GM19452 (cell line): ENCODE data around the gene SCT.
"Not testable (repeated sequence)": the region's sequence is repeated elsewhere in the genome, so short reads cannot be mapped to it uniquely, and the experiment has no call there.

ENCODE experiments used
- ATAC-seq: cut with Tn5 transposase; IDR thresholded peaks from one replicate; pipeline ENCODE4 v1.9.1; 2021; ENCODE audit not compliant: unreplicated experiment

Gene SCT

DNA sequence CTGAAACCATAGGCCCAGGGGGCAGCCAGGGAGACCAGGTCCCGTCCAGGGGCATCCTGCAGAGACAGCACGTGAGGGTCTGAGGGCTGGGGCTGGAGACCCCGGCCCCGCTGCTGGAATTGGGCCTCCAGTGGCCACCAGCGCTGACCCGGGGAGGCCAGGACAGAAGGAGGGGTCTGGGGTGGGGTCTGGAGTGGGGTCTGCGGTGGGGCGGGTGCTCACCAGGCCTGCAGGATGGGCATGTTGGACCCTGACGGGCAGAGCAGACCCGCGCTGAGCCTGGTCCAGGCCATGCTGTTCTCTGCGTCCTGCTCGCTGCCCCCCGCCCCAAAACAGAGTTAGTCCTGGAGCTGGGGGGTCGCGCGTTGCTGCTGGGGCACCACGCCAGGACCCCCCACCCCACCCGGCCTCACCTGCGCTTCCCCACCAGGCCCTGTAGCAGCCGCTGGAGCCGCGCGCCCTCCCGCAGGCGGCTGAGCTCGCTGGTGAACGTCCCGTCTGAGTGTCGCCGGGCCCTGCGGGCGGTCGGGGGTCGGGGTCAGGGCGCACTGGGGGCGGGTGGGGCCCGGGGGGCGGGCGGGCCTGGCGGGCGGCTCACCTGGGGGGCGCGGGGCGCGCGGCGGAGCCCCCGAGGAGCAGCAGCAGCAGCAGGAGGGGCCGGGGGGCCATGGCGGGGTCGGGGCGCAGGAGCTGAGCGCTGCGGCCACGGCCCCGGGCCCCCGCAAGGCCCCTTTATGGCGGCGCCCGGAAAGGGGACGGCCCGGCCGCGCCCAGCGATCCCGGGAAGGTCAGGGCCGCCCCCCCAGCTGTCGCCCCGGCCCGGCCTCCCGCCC is at the start of gene SCT:
SCT (minus strand) TSS at position 707 of the 833 bp plus-strand sequence; CDS start at position 669, 38 bp downstream.
- no peak for ATAC-seq

DNA sequence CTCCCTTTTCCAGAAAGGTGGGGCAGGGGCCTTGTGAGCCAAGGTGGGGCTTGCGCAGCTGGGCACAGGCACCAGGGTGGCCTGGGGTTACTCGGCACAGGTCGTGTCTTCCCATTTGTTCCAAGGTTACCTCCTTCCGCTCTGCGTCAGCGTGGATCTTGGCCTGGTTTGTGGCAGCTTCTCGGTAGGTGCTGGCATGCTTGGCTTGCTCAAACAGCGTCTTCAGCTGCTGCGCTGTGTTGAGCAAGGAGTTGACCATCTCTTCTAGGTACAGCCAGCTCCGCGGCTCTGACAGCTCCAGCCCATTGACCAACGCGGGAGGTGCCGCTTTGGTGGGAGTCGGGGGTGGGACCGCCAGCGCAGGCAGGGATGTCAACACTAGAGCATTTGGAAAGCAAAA is 47.4 kb upstream of the SCT start:
- ATAC-seq = no peak

DNA sequence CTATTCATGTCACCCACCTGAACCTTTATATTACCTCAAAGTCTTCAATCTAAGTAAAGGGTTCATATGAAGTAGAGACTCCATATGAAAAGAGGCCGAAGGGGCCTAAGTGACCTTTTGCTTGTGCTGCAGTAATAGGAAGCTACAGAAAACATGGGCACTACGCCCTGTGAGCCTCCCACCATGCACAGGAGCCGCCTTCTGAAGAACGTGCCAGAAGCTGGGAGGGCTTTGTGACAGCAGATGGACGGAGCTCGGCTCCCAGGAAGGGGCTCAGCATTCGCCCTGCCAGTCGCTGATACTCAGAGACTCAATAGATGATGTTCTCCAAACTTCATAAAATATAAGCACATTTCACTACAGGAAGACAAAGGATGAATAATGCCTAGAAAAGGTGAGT is 46.9 kb upstream of the SCT start:
- no peak for ATAC-seq

- no peak for ATAC-seq
Measured at GRCh38 chr11:665704-666281, 38.8 kb upstream of the SCT start.

DNA sequence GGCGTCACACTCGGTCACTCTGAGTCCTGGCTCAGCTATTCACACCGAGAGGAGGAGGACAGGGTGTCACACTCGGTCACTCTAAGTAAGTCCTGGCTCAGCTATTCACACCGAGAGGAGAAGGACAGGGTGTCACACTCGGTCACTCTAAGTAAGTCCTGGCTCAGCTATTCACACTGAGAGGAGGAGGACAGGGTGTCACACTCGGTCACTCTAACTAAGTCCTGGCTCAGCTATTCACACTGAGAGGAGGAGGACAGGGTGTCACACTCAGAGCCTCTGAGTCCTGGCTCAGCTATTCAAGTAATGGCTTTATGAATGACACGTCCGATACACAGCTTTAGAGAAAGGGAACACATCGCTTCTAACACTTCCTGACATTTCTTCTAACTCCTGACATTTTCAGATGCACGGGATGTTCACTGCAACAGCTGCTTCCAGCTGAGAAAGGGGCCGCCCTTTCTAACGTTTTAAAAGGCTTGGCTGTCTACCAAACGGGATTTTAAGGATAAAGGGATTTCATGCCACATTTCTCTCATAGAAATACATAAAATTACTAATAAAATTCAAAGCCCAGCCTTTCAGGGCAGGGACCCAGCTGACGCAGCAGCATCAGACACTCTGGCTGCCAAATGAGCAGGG is 38.2 kb upstream of the SCT start:
- no peak for ATAC-seq

DNA sequence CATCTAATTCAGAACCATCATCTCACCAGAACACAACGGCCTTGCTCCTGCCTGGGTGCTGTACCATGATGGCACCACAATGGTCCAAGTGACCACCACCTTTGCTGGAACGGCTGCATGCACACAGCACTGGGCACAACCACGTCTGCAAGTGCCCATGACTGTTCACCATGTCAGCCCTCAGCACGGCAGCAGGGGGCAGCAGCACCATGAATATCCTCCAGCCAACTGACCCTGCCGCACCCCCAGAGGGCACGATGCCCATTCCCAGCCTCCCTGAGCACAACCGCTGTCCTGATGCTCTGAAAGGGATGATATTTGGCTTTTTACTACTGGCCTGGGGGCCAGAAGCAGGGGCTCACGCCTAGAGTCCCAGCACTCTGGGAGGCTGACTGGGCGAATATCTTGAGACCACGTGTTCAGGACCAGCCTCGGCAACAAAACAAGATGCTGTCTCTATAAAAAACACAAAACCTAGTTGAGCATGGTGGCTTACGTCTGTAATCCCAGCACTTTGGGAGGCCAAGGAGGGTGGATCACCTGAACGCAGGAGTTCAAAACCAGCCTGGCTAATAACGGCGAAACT is 35.8 kb upstream of the SCT start:
- ATAC-seq = no peak

GRCh38 chr11:660681-661444 is 33.9 kb upstream of the SCT start:
- no peak for ATAC-seq

DNA sequence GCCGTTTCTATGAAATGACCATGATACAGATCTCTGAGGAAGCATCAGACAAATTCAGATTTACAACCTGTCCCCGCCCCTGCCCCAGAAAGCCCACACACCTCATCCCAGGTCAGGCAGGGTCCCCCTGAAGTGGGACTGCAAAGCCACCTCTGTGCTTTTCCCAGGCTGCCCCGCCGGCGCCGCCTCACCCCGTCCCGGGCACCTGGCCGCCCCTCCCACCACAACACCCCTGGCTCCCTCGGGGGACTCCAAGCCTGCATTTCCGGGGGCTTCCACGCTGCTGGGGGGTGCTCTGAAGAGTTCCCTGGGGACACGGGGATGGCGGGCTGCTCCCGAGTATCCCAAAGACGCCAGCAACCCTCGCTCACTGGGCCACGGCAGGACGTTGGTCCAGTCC is 33.3 kb upstream of the SCT start:
- no peak for ATAC-seq

DNA sequence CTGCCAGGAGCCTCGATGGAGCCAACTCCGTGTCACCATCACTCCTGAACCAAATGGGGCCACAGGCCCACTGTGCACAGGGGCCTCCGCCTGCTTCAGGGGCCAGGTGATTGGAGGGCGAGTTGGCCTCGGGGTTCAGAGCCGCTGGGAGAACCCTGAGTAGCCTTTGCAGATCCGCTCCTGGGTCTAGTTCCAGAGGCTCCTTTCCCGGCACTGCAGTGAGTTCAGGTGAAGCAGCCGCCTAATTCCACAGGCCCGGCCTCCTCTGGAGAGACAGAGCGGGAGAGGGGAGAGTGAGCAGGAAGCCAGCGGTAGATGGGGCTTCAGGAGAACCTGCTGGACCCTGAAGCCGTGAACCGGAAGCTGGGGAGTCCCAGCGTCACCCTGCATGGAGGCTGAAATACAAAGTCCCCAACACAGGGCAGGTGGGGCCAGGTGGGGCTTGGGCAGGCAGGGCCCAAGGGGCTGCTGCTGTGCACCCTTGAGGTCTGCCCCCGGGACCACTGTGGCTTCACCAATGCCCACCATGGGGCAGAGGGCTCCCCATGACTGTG is 32.6 kb upstream of the SCT start:
- ATAC-seq = no peak

DNA sequence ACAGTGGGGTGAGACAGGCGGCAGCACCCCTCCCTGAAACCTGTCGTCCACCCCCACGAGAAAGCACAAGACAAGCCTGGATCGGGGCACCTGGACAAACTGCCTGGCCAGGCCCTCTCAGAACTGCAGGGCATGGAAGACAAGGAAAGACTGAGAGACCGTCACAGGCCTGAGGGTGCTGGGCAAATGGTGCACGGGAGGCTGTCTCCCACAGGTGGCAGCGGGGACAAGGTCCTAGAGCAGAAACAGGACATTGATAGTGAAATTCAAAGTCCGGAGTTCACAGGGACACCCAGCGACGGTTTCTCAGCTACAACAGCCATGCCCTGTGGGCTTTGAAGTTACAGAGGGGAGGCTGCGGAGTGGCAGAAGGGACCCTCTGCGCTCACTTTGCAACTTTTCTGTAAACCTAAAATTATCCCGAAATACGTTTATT is 30.7 kb upstream of the SCT start:
- ATAC-seq = no peak

DNA sequence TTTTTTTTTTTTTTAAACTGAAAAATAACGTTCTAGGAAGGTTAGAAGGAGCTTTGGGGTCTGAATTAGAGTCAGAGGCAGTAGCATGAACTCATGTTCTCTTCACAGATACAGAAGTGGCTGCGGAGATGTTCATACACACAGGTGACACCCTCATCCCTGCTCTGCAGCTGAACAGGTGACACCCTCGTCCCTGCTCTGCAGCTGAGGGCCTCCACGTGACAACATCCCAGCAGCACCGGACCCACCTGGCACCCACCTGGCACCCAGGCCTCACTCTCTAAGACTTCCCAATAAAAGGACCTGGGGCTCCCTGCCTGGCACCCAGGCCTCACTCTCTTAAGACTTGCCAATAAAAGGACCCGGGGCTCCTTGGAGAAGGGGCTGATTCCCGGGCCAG is 29.9 kb upstream of the SCT start:
- ATAC-seq = no peak

- ATAC-seq = no peak
Measured at GRCh38 chr11:656426-656825, 29.4 kb upstream of the SCT start.

- no peak for ATAC-seq
Measured at GRCh38 chr11:655036-655726, 28.2 kb upstream of the SCT start.

DNA sequence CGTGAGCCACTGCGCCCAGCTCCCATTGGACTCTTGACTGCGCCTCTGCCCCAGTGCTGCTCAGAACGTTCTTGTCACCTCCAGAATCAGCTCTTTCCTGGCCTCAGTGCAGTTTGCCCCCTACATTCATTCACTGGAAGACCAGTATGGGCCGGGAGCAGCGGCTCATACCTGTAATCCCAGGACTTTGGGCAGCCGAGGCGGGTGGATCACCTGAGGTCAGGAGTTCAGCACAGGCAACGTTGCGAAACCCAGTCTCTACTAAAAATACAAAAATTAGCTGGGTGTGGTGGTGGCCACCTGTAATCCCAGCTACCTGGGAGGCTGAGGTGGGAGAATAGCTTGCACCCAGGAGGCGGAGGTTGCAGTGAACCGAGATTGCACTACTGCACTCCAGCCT is 27.5 kb upstream of the SCT start:
- not testable (repeated sequence) for ATAC-seq

- ATAC-seq = no peak
Measured at GRCh38 chr11:653837-654236, 26.9 kb upstream of the SCT start.

DNA sequence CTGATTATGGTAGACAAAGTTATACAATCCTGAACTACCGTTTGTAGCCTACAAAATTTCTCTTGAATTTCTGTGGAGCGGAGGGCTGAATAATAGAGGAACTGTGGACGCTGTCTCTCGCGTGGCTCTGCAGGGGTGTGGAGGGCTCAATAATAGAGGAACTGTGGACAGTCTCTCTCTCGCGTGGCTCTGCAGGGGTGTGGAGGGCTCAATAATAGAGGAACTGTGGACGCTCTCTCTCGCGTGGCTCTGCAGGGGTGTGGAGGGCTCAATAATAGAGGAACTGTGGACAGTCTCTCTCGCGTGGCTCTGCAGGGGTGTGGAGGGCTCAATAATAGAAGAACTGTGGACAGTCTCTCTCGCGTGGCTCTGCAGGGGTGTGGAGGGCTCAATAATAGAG is 26.2 kb upstream of the SCT start:
- not testable (repeated sequence) for ATAC-seq

DNA sequence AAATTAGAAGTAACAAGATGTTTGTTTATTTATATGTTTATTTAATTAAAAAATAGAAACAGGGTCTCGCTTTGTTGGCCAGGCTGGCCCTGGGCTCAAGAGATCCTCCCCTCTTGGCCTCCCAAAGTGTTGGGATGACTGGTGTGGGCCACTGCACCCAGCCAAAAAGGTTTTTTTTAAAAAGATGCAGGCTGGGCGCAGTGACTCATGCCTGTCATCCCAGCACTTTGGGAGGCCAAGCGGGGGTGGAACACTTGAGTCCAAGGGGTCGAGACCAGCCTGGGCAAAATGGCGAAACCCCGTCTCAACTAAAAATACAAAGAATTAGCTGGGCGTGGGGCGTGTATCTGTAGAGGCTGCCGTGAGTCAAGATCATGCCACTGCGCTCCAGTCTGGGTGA is 23.5 kb upstream of the SCT start:
- ATAC-seq = no peak

DNA sequence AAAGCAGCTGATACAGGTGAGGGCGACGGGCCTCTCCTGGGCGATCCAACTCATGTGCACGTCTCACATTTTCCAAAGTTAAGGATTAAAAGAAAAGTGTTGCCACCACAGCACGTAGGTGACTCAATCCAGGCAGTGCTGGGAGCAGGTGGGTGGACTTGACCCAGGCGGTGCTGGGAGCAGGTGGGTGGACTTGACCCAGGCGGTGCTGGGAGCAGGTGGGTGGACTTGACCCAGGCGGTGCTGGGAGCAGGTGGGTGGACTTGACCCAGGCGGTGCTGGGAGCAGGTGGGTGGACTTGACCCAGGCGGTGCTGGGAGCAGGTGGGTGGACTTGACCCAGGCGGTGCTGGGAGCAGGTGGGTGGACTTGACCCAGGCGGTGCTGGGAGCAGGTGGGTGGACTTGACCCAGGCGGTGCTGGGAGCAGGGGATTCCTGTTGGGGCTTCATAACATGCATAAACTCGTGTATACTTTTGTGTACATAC is 20.7 kb upstream of the SCT start:
- ATAC-seq = not testable (repeated sequence)

GRCh38 chr11:646214-646613 is 19.2 kb upstream of the SCT start:
- no peak for ATAC-seq

DNA sequence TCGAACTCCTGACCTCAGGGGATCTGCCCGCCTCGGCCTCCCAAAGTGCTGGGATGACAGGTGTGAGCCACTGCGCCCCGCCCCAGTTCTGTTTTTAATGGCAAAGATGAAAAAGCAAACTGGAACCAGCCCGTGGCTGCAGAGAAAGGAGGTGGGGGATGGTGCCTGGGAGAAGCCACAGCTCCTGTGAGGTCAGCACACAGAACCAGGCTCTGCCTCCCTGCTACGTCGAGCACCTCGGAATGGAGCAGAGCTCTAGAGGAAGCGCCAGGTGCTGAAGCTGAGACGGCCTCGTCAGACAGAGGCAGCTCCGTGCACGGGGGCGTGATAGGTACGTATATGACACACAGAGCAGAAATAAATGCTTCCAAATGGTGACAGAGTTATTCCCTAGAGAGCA is 18.6 kb upstream of the SCT start:
- no peak for ATAC-seq
